ENCODE results near the gene STRN4. TPM values are rescaled to one million over a fixed set of nuclear protein-coding genes. Genes with fewer than 3 reads are reported as not detected.

The STRN4 gene
- total RNA-seq, 2 experiments from 2014 or later, result 52.5 to 63.5 TPM

- intact Hi-C loops (cut with micrococcal nuclease), result no loop called here
- Mint-ChIP-seq H3K27ac (no peak overlapping the region), H3K4me3 (no peak overlapping the region), H3K36me3 (ENCODE audit: low read depth) (peaks cover 58% of the 10 kb centered on the region), H3K27me3 (no peaks in the 10 kb centered on the region), H3K9me3 (no peaks in the 10 kb centered on the region), H3K4me1 (ENCODE audit: low read depth) (no peaks in the 10 kb centered on the region)
- ChIA-PET POLR2A (interaction anchor here (0.6 to 1.4 kb wide), 4 partner anchors 11 to 40 kb away, joined by 3 read pairs; no protein-coding TSS in a partner anchor), CTCF (interaction anchor here (0.9 to 2.7 kb wide), 4 partner anchors 13 to 148 kb away, joined by 3 to 17 read pairs (median 5); no protein-coding TSS in a partner anchor)
- no peak for DNase-seq
- no peak for ATAC-seq
- TF ChIP-seq CTCF (IDR thresholded peaks at IDR 0.05), result no peak
Measured at GRCh38 chr19:46691104-46691503, 55.1 kb downstream of the STRN4 start.

- CTCF ChIA-PET, result interaction anchor here (1.3 kb wide), 1 partner anchor 16 kb away, joined by 4 read pairs; no protein-coding TSS in a partner anchor
- H3K9me3 Mint-ChIP-seq, result no peaks in the 10 kb centered on the region
- ATAC-seq, result no peak
- peaks cover 60% of the 10 kb centered on the region for H3K36me3 Mint-ChIP-seq (ENCODE audit: low read depth)
- POLR2A ChIA-PET, result interaction anchor here (1.1 kb wide), 1 partner anchor 25 kb away, joined by 3 read pairs; no protein-coding TSS in a partner anchor
- no peak for DNase-seq
- TF ChIP-seq CTCF (IDR thresholded peaks at IDR 0.05), result no peak
- H3K27ac Mint-ChIP-seq, result no peak overlapping the region
- intact Hi-C loops (cut with micrococcal nuclease), result no loop called here
- H3K4me3 Mint-ChIP-seq, result no peak overlapping the region
- H3K4me1 Mint-ChIP-seq (ENCODE audit: low read depth), result no peaks in the 10 kb centered on the region
- no peaks in the 10 kb centered on the region for H3K27me3 Mint-ChIP-seq
Measured at GRCh38 chr19:46689358-46689757, 56.9 kb downstream of the STRN4 start.

- ChIA-PET POLR2A (interaction anchor here (0.6 to 1.8 kb wide), 5 partner anchors 9 to 85 kb away, joined by 3 to 6 read pairs (median 3); no protein-coding TSS in a partner anchor), CTCF (interaction anchor here (0.9 to 2.2 kb wide), 5 partner anchors 17 to 158 kb away, joined by 3 to 10 read pairs (median 4); no protein-coding TSS in a partner anchor)
- no peaks in the 10 kb centered on the region for H3K27me3 Mint-ChIP-seq
- peaks cover 56% of the 10 kb centered on the region for H3K36me3 Mint-ChIP-seq (ENCODE audit: low read depth)
- intact Hi-C loops (cut with micrococcal nuclease), result no loop called here
- no peak overlapping the region for H3K27ac Mint-ChIP-seq
- no peak overlapping the region for H3K4me3 Mint-ChIP-seq
- no peaks in the 10 kb centered on the region for H3K9me3 Mint-ChIP-seq
- TF ChIP-seq CTCF (IDR thresholded peaks at IDR 0.05), result no peak
- H3K4me1 Mint-ChIP-seq (ENCODE audit: low read depth), result no peaks in the 10 kb centered on the region
- no peak for DNase-seq
- ATAC-seq, result no peak
Measured at GRCh38 chr19:46687438-46688145, 58.7 kb downstream of the STRN4 start.

- Mint-ChIP-seq H3K4me3 (no peak overlapping the region), H3K27me3 (no peaks in the 10 kb centered on the region), H3K27ac (peak overlapping the region; percentile 58), H3K9me3 (no peaks in the 10 kb centered on the region), H3K36me3 (ENCODE audit: low read depth) (peaks cover 38% of the 10 kb centered on the region), H3K4me1 (ENCODE audit: low read depth) (no peaks in the 10 kb centered on the region)
- POLR2A ChIA-PET, result no interaction called here
- ATAC-seq, result no peak
- CTCF ChIA-PET, result interaction anchor here (3.4 kb wide), 1 partner anchor 19 kb away, joined by 18 read pairs; no protein-coding TSS in a partner anchor
- no peak for TF ChIP-seq CTCF (IDR thresholded peaks at IDR 0.05)
- intact Hi-C loops (cut with micrococcal nuclease), result no loop called here
- no peak for DNase-seq
Measured at GRCh38 chr19:46685189-46685588, 61.1 kb downstream of the STRN4 start.
